ENCODE results near the gene POPDC2. TPM values are rescaled to one million over a fixed set of nuclear protein-coding genes. Genes with fewer than 3 reads are reported as not detected.

POPDC2 gene
- polyA plus RNA-seq, 1 of the 3 experiments (the other 2 are of a cell fraction): 19.9 TPM

DNA sequence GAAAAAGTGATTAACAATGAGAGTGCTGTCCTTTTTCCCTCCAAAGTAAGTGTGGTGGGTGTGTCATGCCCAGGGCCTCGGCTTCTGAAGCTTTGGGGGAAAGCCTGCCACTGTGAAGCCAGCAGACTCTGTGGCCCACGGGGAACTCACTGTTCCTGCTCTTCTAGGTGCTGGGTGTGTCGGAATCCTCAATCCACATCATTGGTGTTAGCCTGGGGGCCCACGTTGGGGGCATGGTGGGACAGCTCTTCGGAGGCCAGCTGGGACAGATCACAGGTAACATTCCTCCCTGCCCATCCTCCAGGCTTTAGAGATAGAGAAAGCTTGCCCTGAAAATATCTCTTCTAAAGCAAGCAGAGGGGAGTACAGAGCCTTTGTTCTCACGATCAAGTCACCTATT lies 51.1 kb downstream of the POPDC2 start:
- H3K79me2 ChIP-seq (ENCODE audit: insufficient read depth): no peaks in the 10 kb centered on the region
- H3K27me3 ChIP-seq (ENCODE audit: insufficient read depth): no peaks in the 10 kb centered on the region
- no peak overlapping the region for H3K9ac ChIP-seq
- no peaks in the 10 kb centered on the region for H3K36me3 ChIP-seq (replicated peaks in 1 of 2; ENCODE audit: control insufficient read depth in 1 of 2, insufficient read depth in 2 of 2, low read length in 1 of 2)
- ChIA-PET POLR2A (no interaction called here), CTCF (interaction anchor here (1.5 kb wide), 1 partner anchor 13 kb away, joined by 3 read pairs; no protein-coding TSS in a partner anchor)
- WGBS (ENCODE audit: low lambda C conversion rate): 78% methylated on average over 5 of the region's 6 CpGs
- no peaks in the 10 kb centered on the region for H3F3A ChIP-seq (replicated peaks; ENCODE audit: insufficient read depth)
- no peak overlapping the region for H3K4me3 ChIP-seq (ENCODE audit: low read depth in 2 of 2, low read length in 1 of 2)
- H3K4me2 ChIP-seq: no peak overlapping the region
- H2AFZ ChIP-seq (ENCODE audit: low read depth): no peak overlapping the region
- H3K27ac ChIP-seq (ENCODE audit: low read depth in 2 of 2, low read length in 1 of 2): no peak overlapping the region
- no peak for DNase-seq
- TF ChIP-seq RXRA (IDR thresholded peaks at IDR 0.05; ENCODE audit: borderline replicate concordance, low read depth): no peak
- no peak for TF ChIP-seq FOSL2 (IDR thresholded peaks at IDR 0.05; ENCODE audit: borderline replicate concordance, low read depth)
- no peak for TF ChIP-seq RCOR1 (IDR thresholded peaks at IDR 0.05; ENCODE audit: low read length)
- no peak for TF ChIP-seq MXI1 (IDR thresholded peaks at IDR 0.05; ENCODE audit: low read depth, low read length)
- TF ChIP-seq, protein P1, sequence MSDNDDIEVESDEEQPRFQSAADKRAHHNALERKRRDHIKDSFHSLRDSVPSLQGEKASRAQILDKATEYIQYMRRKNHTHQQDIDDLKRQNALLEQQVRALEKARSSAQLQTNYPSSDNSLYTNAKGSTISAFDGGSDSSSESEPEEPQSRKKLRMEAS (IDR thresholded peaks at IDR 0.05; ENCODE audit: low read depth): no peak
- no peak for TF ChIP-seq RAD21 (IDR thresholded peaks at IDR 0.05; ENCODE audit: low read length)
- no peak for TF ChIP-seq TCF12 (IDR thresholded peaks at IDR 0.05)
- TF ChIP-seq GATA2 (CRISPR knock-in tag; IDR thresholded peaks at IDR 0.05): no peak
- no peak for TF ChIP-seq NFIC (IDR thresholded peaks at IDR 0.05; ENCODE audit: borderline replicate concordance)
- TF ChIP-seq, protein P2, sequence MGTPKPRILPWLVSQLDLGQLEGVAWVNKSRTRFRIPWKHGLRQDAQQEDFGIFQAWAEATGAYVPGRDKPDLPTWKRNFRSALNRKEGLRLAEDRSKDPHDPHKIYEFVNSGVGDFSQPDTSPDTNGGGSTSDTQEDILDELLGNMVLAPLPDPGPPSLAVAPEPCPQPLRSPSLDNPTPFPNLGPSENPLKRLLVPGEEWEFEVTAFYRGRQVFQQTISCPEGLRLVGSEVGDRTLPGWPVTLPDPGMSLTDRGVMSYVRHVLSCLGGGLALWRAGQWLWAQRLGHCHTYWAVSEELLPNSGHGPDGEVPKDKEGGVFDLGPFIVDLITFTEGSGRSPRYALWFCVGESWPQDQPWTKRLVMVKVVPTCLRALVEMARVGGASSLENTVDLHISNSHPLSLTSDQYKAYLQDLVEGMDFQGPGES (IDR thresholded peaks at IDR 0.05; ENCODE audit: low read depth, low read length): no peak
- no peak for TF ChIP-seq FOXJ3 (CRISPR knock-in tag; IDR thresholded peaks at IDR 0.05)
- TF ChIP-seq FOXM1 (IDR thresholded peaks at IDR 0.05; ENCODE audit: low read depth): no peak
- TF ChIP-seq EZH2phosphoT487 (IDR thresholded peaks at IDR 0.05; ENCODE audit: borderline replicate concordance, low read depth): no peak
- H3K9me2 ChIP-seq: no peaks in the 10 kb centered on the region
- peaks cover 7% of the 10 kb centered on the region for H3K9me3 ChIP-seq
- no peaks in the 10 kb centered on the region for H3K4me1 ChIP-seq (ENCODE audit: control insufficient read depth in 1 of 2, insufficient read depth in 2 of 2, low read depth in 1 of 2, low read length in 1 of 2)
- H4K20me1 ChIP-seq (ENCODE audit: insufficient read depth): no peaks in the 10 kb centered on the region

DNA sequence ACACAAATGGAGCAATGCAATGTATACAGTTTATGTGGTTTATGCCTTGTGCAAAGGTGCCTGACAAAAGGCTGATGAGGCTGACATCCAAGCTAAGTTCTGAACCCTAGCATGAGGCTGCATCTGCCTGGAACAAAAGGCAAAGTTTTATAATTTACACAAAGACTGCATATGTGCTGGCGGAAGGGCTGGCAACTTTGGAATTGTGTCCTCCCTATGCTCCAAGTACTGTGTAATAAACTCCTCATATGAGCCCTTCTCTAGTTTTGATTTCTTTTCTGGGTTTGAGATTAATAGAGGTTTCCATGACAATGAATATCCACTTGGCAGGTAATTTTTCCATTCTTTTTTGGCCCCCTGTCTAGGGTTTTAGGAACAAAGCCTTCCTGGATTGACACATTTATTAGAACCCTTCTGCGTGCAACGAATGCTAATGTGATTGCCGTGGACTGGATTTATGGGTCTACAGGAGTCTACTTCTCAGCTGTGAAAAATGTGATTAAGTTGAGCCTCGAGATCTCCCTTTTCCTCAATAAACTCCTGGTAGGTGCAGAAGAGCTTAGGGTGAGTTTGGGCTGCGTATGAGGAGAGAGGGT lies 51.9 kb downstream of the POPDC2 start:
- H3K4me1 ChIP-seq (ENCODE audit: control insufficient read depth in 1 of 2, insufficient read depth in 2 of 2, low read depth in 1 of 2, low read length in 1 of 2): no peaks in the 10 kb centered on the region
- H3K36me3 ChIP-seq (replicated peaks in 1 of 2; ENCODE audit: control insufficient read depth in 1 of 2, insufficient read depth in 2 of 2, low read length in 1 of 2): no peaks in the 10 kb centered on the region
- peaks cover 7% of the 10 kb centered on the region for H3K9me3 ChIP-seq
- no peaks in the 10 kb centered on the region for H3F3A ChIP-seq (replicated peaks; ENCODE audit: insufficient read depth)
- H3K9ac ChIP-seq: no peak overlapping the region
- ChIA-PET CTCF (interaction anchor here (1.5 kb wide), 1 partner anchor 14 kb away, joined by 3 read pairs; no protein-coding TSS in a partner anchor), POLR2A (no interaction called here)
- no peak overlapping the region for H3K4me2 ChIP-seq
- no peak overlapping the region for H2AFZ ChIP-seq (ENCODE audit: low read depth)
- H3K27ac ChIP-seq (ENCODE audit: low read depth in 2 of 2, low read length in 1 of 2): no peak overlapping the region
- H4K20me1 ChIP-seq (ENCODE audit: insufficient read depth): no peaks in the 10 kb centered on the region
- DNase-seq: no peak
- no peak overlapping the region for H3K4me3 ChIP-seq (ENCODE audit: low read depth in 2 of 2, low read length in 1 of 2)
- no peaks in the 10 kb centered on the region for H3K79me2 ChIP-seq (ENCODE audit: insufficient read depth)
- H3K27me3 ChIP-seq (ENCODE audit: insufficient read depth): no peaks in the 10 kb centered on the region
- 83% methylated on average over 6 of the region's 6 CpGs for WGBS (ENCODE audit: low lambda C conversion rate)
- H3K9me2 ChIP-seq: no peaks in the 10 kb centered on the region
- TF ChIP-seq YY1 (IDR thresholded peaks at IDR 0.05; ENCODE audit: low read depth) (no peak), NRF1 (IDR thresholded peaks at IDR 0.05; ENCODE audit: low read depth, low read length) (no peak)
- TF ChIP-seq, protein P3, sequence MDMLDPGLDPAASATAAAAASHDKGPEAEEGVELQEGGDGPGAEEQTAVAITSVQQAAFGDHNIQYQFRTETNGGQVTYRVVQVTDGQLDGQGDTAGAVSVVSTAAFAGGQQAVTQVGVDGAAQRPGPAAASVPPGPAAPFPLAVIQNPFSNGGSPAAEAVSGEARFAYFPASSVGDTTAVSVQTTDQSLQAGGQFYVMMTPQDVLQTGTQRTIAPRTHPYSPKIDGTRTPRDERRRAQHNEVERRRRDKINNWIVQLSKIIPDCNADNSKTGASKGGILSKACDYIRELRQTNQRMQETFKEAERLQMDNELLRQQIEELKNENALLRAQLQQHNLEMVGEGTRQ (IDR thresholded peaks at IDR 0.05; ENCODE audit: borderline replicate concordance, low read depth, low read length): no peak
